Left forelimb (tissue), 1 donor: ENCODE measurements around the gene TWSG1.
"Not testable (repeated sequence)": the region's sequence is repeated elsewhere in the genome, so short reads cannot be mapped to it uniquely, and the experiment has no call there.

Experiments used
- DNase-seq: peaks from one replicate; pipeline ENCODE4 v3.0.0-alpha.2; 2018; ENCODE audit warnings: low spot score

The TWSG1 gene

DNA sequence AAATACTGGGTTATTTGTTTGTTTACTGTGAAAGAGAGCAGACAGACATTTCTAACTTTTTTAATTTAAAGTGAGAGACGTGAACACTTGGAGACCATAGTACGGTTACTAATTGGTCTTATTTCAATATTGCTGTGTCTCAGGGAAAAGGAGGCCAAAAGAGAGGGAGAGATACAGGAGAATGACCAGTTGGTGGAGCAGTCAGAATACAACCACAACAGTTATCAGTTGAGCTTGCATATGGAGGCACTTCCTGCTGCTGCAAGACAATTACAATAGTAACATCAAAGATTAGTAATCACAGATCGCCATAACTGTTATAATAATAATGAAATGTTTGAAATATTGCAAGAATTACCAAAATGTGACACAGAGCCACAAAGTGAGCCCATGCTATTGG is 58.2 kb downstream of the TWSG1 start:
- no peak for DNase-seq

DNA sequence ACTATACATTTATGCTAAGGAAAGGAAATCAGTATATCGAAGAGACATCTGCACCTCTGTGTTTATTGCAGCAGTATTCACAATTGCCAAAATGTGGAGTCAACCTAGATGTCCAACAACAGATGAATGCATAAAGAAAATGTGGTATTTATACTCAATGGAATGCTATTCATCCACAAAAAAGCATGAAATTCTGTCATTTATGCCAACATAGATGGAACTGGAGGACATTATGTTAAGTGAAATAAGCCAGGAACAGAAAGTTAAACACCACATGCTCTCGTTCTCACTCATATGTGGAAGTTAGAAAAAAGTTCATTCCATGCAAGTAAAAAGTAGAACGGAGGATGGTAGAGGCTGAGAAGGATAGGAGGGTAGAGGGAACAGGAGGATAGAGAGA is 59.5 kb downstream of the TWSG1 start:
- DNase-seq, result no peak

- DNase-seq, result no peak
Observed at GRCh38 chr18:9400197-9400596, 65.6 kb downstream of the TWSG1 start.

DNA sequence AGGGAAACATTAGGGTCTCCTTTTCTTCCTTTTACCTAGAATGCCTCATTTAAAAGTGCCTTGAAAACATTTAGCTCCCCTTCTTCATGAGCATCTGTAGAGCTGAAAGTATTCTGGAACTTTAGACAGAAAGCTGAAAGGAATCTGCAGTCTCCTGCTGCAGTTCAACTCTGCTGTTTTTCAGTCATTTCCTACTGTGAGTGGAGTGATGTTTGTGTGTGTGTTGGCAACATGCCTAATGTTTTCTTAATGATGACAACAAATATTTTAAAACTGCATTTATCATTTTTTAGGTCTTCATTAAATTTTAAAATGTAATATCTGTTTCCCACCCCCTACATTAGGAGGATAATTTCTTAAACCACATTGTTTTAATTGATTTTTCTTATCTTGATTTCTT is 66.6 kb downstream of the TWSG1 start:
- DNase-seq, result no peak

GRCh38 chr18:9402358-9403007 is 67.9 kb downstream of the TWSG1 start:
- not testable (repeated sequence) for DNase-seq

DNA sequence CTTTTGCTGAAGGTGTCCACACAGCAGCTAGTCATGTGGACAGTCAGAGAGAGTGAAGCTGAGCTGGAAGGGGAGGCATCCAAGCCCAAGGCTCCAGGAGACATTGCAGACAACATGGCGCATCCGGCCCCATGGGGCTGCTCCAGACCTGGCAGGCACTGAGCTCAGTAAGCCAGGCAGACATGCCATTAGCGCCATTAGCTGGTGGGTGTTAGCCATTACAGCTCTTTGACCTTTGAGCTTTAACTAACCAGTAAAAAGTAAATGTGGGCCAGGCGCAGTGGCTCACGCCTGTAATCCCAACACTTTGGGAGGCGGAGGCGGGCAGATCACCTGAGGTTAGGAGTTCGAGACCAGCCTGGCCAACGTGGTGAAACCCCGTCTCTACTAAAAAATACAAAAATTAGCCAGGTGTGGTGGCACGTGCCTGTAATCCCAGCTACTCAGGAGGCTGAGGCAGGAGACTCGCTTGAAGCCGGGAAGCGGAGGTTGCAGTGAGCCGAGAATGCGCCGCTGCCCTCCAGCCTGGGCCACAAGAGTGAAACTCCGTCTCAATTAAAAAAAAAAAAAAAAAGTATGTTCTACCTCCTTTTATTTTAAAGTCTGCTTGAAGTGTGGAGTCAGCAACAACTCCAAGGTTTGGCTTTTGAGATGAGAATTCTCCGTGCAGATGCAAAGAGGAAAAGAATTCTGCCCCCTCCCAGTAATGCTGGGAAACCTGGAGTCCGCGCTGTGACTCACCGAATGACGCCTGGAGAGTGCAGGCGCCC is 69.4 kb downstream of the TWSG1 start:
- no peak for DNase-seq

DNA sequence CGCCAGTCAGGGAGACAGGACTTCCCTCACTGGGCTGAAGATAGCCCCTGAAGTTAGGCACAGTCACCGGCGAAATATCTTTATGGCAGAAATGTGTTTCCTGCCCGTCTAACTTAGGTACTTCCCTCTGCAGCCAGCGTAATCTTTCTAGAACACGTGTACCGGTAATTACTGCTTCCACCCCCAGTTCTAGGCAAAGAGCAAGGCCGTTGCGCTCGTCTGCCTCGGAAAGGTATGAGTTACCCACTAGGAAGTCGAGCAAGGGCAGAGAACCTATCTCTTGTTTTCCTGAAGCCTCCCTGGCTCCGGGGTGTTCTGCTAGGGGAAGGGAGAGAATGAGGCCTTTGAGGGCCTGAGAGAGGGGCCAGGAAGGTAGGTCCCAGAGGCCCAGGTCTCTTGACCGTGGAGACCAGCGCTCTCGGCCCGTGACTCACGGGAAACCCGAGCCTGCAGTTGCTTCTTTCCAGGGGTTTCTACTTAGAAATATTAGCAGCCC is 70.0 kb downstream of the TWSG1 start:
- no peak for DNase-seq

DNA sequence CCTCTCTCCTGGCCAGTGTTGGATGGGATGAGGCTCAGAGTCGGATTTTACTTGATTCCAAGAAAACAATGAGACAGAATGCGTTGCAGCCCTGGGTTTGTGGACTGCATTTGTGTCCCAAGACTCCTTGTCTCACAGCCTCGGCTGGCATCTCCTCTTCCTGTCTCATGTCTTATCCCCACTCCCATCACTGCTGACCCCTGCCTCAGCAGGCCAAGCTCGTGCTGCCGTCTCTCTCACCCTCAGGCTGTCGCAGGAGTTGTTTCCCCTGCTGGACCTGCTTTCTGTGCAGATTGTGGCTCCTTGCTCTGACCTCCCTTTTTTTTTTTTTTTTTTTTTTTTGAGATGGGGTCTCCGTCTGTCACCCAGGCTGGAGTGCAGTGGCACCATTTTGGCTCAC is 70.6 kb downstream of the TWSG1 start:
- DNase-seq, result no peak

- no peak for DNase-seq
Observed at GRCh38 chr18:9405977-9406376, 71.4 kb downstream of the TWSG1 start.

- no peak for DNase-seq
Observed at GRCh38 chr18:9410515-9410914, 75.9 kb downstream of the TWSG1 start.

DNA sequence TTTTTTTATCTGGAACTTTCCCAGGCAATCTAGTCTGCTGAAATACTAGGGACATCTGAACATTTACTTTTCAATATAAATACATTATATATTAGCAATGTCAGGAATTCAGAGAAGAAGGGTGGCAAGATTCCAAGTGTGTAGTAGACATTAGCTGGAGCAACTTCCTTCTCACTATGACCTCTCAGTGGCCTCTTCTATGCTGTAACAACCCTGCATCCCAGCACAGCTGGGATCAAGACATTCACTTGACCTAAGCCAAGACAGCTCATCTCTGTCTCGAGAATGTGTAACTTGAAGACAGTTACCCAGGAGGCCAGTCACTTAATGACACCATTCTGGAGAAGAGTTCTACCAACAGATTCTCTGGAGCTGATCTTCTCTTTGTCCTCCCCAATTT is 79.0 kb downstream of the TWSG1 start:
- DNase-seq, result no peak

- DNase-seq, result no peak
Observed at GRCh38 chr18:9416563-9417072, 82.0 kb downstream of the TWSG1 start.

GRCh38 chr18:9417073-9417851 is 82.7 kb downstream of the TWSG1 start:
- DNase-seq, result peak; percentile 83

- no peak for DNase-seq
Observed at GRCh38 chr18:9418047-9418690, 83.6 kb downstream of the TWSG1 start.

GRCh38 chr18:9419956-9420631 is 85.5 kb downstream of the TWSG1 start:
- no peak for DNase-seq

DNA sequence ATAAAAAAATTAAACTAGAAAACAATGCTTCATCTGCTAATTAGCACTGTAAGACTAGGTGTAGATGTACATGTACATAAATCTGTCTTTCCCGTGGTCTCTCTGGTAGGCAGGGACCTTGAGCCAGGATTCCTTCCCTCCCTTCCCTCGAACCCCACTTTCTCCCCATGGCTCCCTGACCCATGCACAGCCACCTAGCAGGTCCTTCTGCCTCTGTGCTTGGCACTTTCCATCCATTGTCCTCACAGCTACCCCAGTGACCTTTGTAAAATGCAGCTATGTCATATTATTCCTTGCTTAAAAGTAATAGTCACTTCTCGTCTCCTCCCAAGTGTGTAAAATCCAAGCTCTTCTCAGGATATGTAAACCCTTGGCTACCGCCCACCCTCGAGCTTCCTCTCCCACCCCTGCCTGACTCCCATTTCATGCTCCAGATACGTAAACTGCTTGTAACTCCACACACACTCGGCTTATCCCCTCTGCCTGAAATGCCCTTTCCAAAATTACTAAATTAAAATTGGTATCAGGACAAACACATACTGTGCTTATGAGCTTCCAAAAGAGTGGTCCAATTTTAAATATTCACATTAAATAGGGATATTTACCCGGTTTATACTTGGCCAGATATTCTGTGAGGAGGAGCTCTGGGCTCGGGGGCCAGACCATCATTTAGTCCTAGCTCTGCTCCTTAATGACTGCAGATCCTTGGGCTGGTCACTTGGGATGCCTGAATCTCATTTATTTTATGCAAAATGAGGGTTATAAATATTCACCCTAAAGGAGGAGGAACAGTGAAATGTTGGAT is 86.7 kb downstream of the TWSG1 start:
- no peak for DNase-seq

GRCh38 chr18:9421901-9422327 is 87.3 kb downstream of the TWSG1 start:
- no peak for DNase-seq

DNA sequence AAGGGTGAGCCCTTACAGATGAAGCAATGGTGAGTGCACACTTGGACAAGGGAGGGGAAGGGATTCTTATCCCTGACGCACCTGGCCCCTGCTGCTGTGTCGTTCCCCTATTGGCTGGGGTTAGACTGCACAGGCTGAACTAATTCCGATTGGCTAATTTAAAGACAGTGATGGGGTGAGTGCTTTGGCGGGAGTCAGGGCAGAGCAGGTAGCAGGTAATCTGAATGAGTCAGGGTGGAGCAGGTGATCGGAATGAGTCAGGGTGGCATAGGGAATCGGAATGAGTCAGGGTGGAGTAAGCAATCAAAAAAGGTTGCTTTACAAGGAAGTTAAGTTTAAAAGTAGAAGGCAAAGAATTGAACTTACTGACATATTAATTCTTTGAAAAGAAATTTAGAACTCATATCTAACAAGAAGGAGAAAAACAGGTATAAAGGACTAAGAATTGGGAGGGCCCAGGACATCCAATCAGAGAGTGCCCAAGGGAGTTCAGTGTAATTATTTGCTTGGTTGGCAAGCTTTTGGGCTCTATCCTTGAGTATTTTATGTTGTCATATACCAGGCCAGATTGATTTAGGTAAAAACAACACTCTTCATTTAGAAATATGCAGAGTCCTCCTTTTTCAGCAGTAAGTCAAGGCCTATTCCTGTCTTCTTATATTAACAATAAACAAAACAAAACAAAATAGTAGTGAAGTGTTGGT is 88.4 kb downstream of the TWSG1 start:
- DNase-seq, result no peak

GRCh38 chr18:9423648-9424047 is 89.1 kb downstream of the TWSG1 start:
- DNase-seq, result not testable (repeated sequence)

- not testable (repeated sequence) for DNase-seq
Observed at GRCh38 chr18:9424235-9424634, 89.7 kb downstream of the TWSG1 start.
